ENCODE measurements around the gene SKAP1. TPM values are rescaled to one million over a fixed set of nuclear protein-coding genes. Genes with fewer than 3 reads are reported as not detected.

The SKAP1 gene
- total RNA-seq, 1 donor from 2014 or later: 0.41 TPM

DNA sequence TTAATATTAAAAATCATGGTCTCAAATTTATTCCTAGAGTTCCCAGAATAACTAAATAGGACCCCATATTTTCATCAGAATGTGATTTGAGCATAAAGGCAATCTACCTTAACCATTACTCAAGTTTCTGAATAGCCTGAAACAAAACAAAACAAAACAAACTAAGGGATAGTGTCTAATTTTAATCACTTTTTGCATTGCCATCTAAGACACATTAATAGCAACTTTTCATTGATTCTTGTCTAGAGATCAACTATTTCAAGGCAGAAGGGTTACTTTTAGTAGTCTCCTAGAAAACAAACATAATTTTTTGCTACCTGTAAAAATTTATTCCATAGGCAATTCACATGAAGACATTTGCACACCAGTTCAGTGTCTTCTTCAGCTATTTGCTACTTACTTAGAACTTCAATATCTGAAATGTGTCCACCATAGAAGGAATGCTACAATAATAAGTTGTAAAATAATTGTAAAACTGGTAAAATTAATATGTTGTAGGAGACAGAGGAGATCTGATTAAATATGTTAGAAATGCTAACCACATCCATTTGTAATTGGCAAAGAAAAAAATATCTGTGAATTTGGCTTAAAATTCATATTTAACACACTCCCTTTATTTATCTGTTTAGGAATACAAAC is 94.7 kb downstream of the SKAP1 start:
- DNase-seq (ENCODE audit: low spot score in 2 of 2): no peak
- FAIRE-seq: no peak

DNA sequence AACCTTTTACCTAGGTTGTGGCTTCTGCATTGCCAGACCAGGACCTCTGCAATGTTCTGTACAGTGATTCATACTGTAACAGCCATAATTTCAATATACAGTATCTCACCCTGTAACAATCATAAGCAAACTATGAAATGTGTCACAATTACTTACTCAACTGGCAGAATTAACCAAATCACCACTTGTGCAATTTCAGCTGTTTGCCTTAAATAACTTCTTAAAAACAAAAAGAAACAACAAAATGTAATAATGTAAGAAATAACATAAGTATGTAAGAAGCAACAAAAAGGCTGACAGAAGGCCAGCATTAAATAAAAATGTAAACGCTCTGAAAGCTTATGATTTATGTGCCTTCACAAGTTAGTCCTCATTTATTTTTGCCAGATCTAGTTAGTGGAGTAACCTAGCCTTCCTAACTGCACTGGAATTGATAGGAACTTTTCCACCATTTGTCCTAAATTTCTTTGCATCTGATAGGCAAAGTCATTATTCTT is 96.9 kb downstream of the SKAP1 start:
- no peak for FAIRE-seq

DNA sequence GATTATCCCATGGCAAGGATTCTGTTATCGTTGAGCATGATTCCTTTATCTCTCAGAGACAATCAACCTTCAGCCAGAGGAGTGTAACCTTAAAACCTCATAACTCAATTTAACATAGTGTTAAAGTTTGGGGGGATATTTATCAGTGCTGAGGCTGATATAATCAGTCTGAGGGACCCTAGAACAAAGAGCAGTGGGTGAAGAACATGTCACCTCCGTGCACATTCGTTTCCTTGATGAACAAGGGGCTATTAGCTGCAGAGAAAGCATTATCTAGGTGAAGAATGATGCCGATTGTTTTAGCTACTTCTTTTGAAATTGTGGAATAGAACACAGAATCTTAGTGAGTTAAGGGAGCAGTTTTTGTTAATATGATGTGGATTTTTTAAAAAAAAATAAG is 99.1 kb downstream of the SKAP1 start:
- DNase-seq (ENCODE audit: low spot score in 2 of 2): no peak

More for the DNA sequence above, 96.9 kb downstream of the SKAP1 start:
- no peak for DNase-seq (ENCODE audit: low spot score in 2 of 2)

DNA sequence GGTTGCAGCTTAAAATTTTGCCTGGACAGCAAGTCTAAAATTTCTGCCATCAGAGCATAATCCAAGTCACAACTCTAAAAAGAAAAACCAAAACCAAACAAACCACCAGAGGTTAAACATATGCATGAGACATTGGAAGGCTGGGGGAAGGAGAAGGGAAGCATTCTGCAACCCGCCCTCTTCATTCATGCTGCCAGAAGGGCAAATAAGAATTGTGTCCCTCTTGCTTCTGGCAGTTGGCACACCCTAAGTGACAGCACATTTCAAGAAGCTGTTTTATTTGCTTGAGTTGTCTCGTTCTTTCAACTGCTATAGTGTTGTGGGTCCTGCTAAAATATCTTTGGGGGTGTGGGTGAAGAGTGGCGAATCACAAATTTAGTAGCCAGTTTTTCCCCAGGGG is 99.6 kb downstream of the SKAP1 start:
- DNase-seq (ENCODE audit: low spot score in 2 of 2) (no peak), FAIRE-seq (no peak)

More for the DNA sequence above, 99.1 kb downstream of the SKAP1 start:
- no peak for FAIRE-seq

DNA sequence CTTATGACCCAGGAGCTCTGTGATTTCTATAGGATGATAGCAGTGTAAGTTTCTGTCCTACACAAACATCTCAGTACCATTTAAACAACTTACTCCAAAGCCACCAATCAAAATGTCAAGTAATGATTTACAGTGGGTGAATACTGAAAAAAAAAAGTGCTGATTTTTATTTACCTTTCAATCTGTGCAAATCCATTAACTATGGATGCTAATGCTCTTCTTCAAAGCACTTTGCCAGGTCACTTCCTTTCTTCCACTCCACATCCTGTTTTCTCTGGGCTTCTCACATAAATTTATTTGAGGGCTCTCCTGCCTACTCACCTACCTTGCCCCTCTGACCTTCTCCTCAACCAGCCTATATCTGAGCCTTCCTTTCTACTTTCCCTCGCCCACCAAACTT is 101.6 kb downstream of the SKAP1 start:
- FAIRE-seq: no peak
- DNase-seq (ENCODE audit: low spot score in 2 of 2): no peak

DNA sequence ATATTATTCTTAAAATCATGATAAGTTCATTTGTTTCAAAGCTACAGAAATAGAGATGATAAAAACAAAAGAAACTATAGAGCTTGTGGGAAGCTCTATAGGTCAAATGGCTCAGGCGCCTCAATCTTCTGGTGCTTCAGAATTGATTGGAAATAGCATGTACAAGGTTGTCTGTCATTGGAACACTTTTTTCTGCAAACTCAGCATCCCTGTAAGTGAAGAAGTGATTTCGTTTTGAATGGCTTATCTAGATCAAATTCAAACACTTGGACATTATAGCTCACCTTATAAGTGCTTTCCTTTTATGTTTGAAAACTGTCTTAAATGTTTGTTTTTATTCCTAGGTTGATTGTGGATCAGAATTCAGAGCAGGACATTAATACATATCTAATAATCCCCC is 103.7 kb downstream of the SKAP1 start:
- no peak for DNase-seq (ENCODE audit: low spot score in 2 of 2)
- no peak for FAIRE-seq

DNA sequence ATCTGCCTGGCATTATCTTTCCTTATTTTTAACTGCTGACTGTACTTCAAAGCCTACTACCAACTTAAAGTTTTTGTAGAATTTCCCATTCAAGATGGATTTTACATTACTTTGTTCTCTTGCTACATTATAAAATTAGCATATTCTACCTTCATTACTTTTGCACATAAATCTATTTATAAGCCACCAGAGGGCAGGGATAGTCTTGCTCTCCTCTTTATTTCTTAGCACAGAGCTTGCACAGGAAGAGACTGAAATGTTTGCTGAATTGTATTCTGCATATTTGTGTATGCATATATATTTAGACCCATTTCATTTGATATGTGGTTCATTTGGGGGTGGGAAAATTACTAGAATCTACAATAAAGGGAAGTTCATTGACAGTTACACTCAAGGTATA is 108.0 kb downstream of the SKAP1 start:
- FAIRE-seq (no peak), DNase-seq (ENCODE audit: low spot score in 2 of 2) (no peak)

DNA sequence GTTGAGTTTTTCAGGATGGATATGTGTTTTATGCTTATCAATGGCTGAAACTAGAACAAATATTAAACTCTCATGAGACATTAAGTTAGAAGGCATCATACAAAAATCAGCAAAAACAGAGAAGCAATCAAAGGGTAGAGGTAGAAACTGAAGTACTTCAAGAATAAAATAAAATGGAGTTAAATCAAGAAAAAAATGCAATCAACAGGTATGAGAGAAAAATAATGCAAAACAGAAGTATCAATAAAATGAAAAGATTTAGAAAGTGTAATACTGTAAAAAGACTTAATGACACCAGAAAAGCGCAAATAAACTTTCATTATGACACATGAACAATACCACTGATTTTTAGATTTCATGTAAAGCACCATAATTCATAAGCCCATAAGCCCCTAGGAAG is 112.3 kb downstream of the SKAP1 start:
- DNase-seq (ENCODE audit: low spot score in 2 of 2) (no peak), FAIRE-seq (no peak)

DNA sequence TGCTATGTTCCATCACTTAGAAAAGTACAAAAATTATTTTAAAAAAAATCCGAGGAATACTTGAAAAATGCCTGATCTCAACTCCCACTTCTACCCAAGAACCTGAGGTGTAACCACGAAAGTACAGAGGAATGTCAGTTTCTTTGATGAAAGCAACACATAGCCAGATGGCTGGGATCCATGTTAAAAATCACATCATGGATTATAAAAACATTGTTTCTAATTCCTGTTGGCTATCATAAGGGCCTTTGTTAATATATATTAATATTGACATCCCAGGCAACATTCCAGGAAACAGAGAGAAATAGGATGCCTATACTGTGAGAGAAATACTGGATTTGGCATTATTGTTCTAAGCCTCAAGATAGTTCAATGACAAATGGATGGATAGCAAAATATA is 115.3 kb downstream of the SKAP1 start:
- no peak for FAIRE-seq
- no peak for DNase-seq (ENCODE audit: low spot score in 2 of 2)

DNA sequence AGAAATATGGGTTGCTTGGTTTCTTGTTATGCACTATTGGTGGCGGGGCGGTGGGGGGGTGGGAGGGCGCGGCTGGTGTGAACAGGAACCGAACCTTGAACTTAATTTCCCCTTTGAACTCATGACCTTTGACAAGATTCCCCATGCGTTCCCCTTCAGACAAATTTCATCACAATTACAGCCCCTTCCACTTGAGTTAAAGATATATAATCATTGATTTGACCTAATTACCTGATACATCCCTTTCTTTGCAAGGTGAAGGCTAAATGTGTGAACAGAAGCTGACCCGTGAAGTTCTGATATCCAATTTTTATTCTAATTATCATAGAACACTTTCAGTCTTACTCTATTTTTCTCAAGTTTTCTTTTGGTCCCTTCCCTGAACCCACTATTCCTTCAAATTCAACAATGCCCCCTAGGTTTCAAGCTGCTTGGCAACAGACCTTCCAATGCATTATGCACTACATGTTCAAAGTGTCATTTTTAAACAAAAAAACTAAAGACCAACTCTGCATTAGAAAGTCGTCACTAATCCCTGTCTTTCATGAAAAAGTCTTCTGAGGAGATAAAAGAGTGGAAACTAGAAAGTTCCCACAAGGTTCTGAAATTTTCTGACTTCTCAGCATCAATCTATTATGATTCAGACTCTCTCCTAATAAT is 116.8 kb downstream of the SKAP1 start:
- FAIRE-seq: no peak
- DNase-seq (ENCODE audit: low spot score in 2 of 2): no peak

DNA sequence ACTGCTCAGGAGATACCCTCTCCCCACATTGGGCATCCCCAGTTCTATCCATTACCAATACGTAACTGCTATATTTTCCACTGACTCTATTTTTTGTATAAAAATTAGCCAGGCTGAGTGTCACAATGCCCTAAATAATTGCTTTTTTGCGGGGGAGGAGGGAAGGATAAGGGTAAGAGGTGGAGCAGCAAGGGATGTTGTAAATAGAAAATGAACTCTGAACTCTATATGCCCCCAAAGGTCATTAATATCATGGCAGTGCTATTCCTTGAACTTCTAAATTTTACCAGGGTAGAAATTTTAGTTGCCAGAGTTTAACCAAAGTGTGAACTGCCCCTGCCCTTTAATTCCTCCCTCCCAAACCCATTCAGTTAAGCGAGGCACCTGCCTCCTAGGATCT is 118.7 kb downstream of the SKAP1 start:
- no peak for FAIRE-seq
- DNase-seq (ENCODE audit: low spot score in 2 of 2): no peak

DNA sequence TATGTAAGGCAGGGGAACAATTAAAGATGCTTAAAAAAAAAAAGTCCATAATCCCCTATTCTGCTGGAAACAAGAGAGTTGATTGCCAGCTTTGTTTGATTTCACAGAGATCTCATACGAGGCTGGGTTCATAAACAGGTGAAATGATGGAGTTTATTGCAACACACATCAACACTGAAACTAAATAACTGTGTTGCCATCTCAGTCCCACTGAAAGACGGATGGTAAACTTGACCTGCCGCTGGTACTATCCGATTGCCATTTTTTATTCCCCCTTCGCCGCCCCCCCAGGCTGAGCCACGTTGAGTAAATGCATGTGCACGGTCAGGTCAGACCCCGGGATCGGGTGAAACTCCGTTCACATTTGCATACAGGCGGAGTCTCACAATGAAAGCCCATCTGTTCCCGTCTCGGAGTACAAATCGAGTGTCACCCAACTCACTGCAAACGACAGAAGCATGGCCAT is 119.2 kb downstream of the SKAP1 start:
- DNase-seq (ENCODE audit: low spot score in 2 of 2) (no peak), FAIRE-seq (no peak)

DNA sequence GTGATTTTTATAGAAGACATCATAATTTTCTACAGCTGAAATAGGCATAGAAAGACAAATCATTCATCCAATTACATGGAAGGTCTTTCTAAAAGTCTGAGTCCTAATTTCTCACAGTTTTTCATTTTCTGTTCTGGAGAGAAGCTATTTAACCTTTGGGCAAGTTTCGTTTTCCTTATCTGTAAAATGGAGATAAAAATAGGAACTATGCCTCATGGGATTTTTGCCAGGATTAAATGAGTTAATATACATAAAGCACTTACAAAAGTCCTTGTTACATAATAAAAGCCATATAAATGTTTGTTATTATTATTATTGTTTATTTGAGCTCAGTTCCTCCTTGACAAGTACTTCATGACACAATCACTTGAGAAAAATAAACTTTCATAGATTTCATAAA is 121.4 kb downstream of the SKAP1 start:
- DNase-seq (ENCODE audit: low spot score in 2 of 2): no peak
- no peak for FAIRE-seq

DNA sequence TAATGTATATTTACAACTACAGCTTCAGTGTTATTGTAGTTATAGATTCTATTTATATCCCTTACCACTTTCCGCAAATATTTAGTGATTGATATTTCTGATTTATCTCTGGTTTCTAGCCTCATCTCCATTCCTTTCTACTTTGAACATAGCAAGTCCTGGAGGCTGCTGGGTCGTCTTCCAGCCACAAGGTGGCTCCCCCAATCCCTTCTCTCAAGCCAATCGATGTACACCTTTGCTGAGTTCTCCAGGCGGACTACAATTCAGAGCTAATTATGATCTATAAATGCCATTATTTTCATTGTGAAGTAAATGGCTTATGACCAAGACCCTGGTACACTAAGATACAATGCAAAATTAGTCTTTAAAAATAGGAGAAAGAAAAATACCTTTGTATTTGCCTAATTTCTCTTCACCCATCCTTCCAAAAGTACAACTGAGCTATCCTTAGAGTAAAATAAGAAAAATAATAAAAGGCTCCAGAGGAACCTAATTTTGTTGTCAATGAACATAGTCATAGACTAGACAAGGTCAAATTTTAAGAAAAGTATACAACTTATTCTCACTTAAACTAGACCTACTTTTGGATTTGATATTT is 122.1 kb downstream of the SKAP1 start:
- FAIRE-seq (no peak), DNase-seq (ENCODE audit: low spot score in 2 of 2) (no peak)

DNA sequence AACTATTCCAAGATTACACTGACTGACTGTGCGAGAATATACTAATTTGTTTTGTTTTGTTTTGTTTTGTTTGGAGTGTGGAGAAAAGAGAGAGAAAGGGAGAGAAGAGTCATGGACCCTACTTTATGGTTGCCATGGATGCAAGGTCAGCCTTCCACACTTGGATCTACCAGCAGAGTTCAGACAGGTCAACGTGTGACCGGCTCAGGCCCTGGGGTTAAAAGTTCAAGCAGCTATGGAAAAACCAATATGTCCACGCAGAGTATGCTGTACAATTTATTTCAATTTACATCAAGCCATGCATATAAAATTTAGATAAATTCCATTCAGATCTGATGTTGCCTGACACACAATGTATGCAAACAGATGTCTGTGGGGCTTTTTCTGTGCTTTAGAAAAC is 122.8 kb downstream of the SKAP1 start:
- no peak for FAIRE-seq
- DNase-seq (ENCODE audit: low spot score in 2 of 2): no peak

DNA sequence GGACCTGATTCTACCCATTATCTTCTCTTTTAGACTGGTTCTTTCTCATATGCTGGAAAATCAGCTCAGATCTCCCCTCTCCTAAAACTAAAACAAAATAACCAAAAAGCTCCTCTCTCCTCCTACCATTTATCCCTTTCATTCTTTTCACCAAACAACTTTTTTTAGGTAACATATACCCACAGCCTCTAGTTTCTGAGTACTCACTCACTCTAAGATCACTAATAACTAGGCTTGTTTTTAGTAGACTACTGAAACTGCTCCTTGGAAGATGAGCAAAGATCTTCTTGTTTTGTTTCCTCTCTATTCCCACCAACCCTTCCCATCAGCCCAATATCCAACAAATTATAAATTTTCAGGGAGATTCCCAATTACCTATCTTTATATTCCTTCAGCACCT is 129.0 kb downstream of the SKAP1 start:
- FAIRE-seq (no peak), DNase-seq (ENCODE audit: low spot score in 2 of 2) (no peak)

DNA sequence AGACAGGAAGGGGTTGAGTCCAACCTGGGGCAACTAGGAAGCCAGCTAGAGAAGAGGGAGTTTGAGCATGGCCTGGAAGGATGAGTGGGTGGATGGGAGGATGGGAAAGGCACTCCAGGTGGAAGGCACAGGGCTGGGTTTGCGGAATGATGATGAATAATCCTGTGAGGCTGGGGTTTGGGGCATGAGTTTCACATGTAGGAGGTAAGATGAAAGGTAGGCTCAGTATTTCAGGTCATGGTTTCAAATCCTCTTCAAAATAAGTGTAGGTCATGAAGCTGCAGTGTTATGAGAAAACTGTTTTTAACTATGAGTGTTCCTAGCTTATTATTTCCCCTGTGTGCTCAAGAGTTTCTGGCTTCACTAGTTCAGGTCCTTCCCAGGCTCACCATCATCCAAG is 130.3 kb downstream of the SKAP1 start:
- DNase-seq (ENCODE audit: low spot score in 2 of 2): no peak
- FAIRE-seq: no peak

DNA sequence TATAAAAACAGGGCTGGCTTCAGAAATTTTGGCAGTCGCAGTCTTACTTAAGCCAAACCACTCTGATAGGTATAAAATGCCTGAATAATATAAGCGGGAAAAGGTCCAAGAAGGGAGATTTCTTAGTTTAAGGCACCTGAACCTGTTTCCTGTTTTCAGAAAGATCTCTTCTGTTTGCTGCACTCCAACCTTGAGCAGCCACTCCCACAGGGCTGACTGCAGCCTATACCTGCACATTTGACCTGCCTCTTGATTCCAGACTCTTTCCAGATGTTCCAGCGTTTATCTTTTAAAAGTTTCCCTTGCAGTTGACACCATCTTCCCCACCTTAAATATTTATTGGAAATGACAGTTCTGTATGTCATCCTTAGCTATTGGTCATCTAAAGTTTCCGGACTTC is 132.2 kb downstream of the SKAP1 start:
- DNase-seq (ENCODE audit: low spot score in 2 of 2): no peak
- no peak for FAIRE-seq

DNA sequence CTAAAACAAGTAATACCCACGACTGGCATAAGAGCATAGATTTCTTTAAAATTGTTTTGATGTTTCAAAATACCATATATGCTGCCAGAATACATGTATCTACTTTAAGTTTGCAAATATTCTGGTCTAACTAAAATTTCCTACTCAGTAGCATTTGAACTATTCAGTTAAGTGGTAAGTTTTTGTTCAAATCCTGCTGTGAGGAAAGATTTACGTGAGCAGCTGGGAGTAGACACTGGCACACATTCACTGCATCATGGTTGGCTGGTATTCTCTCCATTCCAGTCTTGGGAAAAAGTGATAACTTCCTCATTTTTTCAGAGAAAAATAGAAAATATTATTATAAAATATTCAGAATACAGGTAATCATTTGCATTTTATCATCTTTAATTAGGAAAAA is 133.6 kb downstream of the SKAP1 start:
- FAIRE-seq (no peak), DNase-seq (ENCODE audit: low spot score in 2 of 2) (no peak)

DNA sequence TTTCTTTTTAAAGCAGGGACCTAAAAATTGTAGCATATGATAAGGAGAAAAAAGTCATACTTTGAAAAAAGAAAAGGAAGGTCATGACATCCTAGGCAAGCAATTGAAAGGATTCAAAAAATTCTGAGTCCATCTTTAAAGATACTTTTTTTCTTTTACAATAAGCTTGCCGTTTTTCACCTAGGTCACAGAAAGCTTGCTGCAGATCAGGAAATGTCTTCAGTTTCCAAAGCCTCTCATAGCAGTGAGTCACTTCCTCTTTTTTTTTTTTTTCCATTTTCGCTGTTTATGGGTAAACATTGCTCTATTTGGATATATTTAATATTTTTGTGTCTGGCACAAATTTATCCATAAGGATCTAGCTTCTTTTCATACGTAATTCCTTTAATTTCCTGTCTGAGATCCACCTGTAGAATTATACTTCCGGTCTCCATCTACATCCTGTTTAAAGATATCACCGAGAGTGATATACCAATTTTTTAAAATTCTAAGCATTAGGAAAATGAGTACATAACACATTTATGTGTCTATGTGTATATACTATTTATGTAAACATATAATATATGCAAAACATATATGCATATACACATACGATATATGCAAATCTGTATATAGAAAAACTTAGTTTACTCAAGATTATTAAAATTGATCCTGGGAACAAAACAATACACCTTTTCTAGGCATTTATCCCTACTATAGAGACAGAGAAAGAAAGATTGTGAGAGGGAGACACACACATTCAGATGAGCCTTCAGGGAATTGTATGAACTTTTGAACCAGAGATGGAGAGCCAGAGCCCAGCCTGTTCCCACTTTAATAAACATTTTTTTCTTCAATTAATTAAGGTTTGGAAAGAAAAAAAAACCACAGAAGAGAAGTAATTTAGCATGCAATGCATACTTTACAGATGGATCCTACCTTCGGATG is 134.4 kb downstream of the SKAP1 start:
- DNase-seq (ENCODE audit: low spot score in 2 of 2) (no peak), FAIRE-seq (no peak)

Measured in frontal cortex (tissue), 4 donors.